Measurements from ENCODE around the gene RASA3.
A peak's percentile ranks its signal among the peaks of the same experiment; 100 is the strongest.
"Not testable (repeated sequence)": the region's sequence is repeated elsewhere in the genome, so short reads cannot be mapped to it uniquely, and the experiment has no call there.

The RASA3 gene

GRCh38 chr13:114142137-114142550, 9.7 kb upstream of the RASA3 start:
- no peak for DNase-seq

- no peak for DNase-seq
These were observed 9.0 kb upstream of the RASA3 start for GRCh38 chr13:114141261-114141996.

- DNase-seq, result peak; percentile 33 to 44
These were observed 8.5 kb upstream of the RASA3 start for GRCh38 chr13:114140906-114141250.

GRCh38 chr13:114140131-114140905, 7.9 kb upstream of the RASA3 start:
- DNase-seq, result peak; percentile 35 to 38

- DNase-seq, result no peak
These were observed 4.2 kb upstream of the RASA3 start for GRCh38 chr13:114136576-114136975.

- DNase-seq, result no peak
These were observed 3.3 kb upstream of the RASA3 start for GRCh38 chr13:114135731-114136171.

GRCh38 chr13:114134944-114135610, 2.7 kb upstream of the RASA3 start:
- DNase-seq, result no peak

GRCh38 chr13:114134111-114134943, 1.9 kb upstream of the RASA3 start:
- DNase-seq, result no peak

- not testable (repeated sequence) for DNase-seq
These were observed 1.1 kb upstream of the RASA3 start for GRCh38 chr13:114133552-114133951.

GRCh38 chr13:114133126-114133525, 703 bp upstream of the RASA3 start:
- DNase-seq, result not testable (repeated sequence)

- DNase-seq, result peak; percentile 45 to 54
These were observed 622 bp downstream of the RASA3 start for GRCh38 chr13:114131583-114132418.

GRCh38 chr13:114130837-114131582, 1.4 kb downstream of the RASA3 start:
- DNase-seq, result peak; percentile 44 to 46

- DNase-seq, result no peak
These were observed 2.1 kb downstream of the RASA3 start for GRCh38 chr13:114130131-114130836.

- DNase-seq, result peak in 1 of 2 donors; percentile 33
These were observed 2.8 kb downstream of the RASA3 start for GRCh38 chr13:114129649-114130062.

GRCh38 chr13:114128624-114129522, 3.5 kb downstream of the RASA3 start:
- peak; percentile 92 to 93 for DNase-seq

GRCh38 chr13:114128348-114128623, 4.1 kb downstream of the RASA3 start:
- no peak for DNase-seq

- no peak for DNase-seq
These were observed 4.7 kb downstream of the RASA3 start for GRCh38 chr13:114127473-114128347.

GRCh38 chr13:114126789-114127472, 5.5 kb downstream of the RASA3 start:
- DNase-seq, result no peak

Measured in activated CD4-positive, alpha-beta T cell treated with anti-CD3 and anti-CD28 coated beads for 4 hours (primary cell).